Neural cell (in vitro differentiated cells): ENCODE data around the gene APBA3. TPM values are rescaled to one million over a fixed set of nuclear protein-coding genes. Genes with fewer than 3 reads are reported as not detected.

ENCODE experiments used
- H2AFZ ChIP-seq: fragments of 200-600, 300-800 bp; sonication (generic), shearing (Covaris generic); 2 replicates; pipeline ENCODE4 v1.6.0; 2014; ENCODE audit warnings: low read depth, mild to moderate bottlenecking, antibody characterized with exemption, low read length, moderate library complexity
- H3F3A ChIP-seq: fragments of 200-600 bp; shearing (Covaris generic); 2 replicates; pipeline ENCODE4 v1.6.1; 2016; ENCODE audit warnings: mild to moderate bottlenecking, moderate library complexity, mixed read lengths, antibody characterized with exemption, low read length; ENCODE audit not compliant: insufficient read depth, poor library complexity, severe bottlenecking
- H3K27ac ChIP-seq: fragments of 200-600, 300-800 bp; sonication (generic), shearing (Covaris generic); 2 replicates; pipeline ENCODE4 v1.5.1; 2014; ENCODE audit warnings: mild to moderate bottlenecking, low read length, moderate library complexity
- H3K27me3 ChIP-seq: fragments of 300-800, 200-600 bp; sonication (generic), shearing (Covaris generic); 2 replicates; pipeline ENCODE4 v1.6.0; 2014; ENCODE audit warnings: mild to moderate bottlenecking, low read depth, low read length, moderate library complexity; ENCODE audit not compliant: insufficient read depth
- H3K36me3 ChIP-seq: fragments of 300-800, 200-600 bp; sonication (generic), shearing (Covaris generic); 2 replicates; pipeline ENCODE4 v1.5.1; 2014; ENCODE audit warnings: mild to moderate bottlenecking, antibody characterized with exemption, low read length, moderate library complexity; ENCODE audit not compliant: insufficient read depth
- H3K4me2 ChIP-seq: fragments of 300-800, 200-600 bp; sonication (generic), shearing (Covaris generic); 2 replicates; pipeline ENCODE4 v1.6.0; 2014; ENCODE audit warnings: mild to moderate bottlenecking, low read length
- H3K4me3 ChIP-seq: fragments of 300-800, 200-600 bp; sonication (generic), shearing (Covaris generic); 2 replicates; pipeline ENCODE4 v1.5.1; 2014; ENCODE audit warnings: mild to moderate bottlenecking, low read length, moderate library complexity
- H3K79me2 ChIP-seq: fragments of 200-600 bp; shearing (Covaris generic); replicated peaks from 2 replicates; pipeline ENCODE4 v1.6.0; 2014; ENCODE audit warnings: mild to moderate bottlenecking, low read length, moderate library complexity; ENCODE audit not compliant: insufficient read depth
- H3K9ac ChIP-seq: fragments of 300-800, 200-600 bp; sonication (generic), shearing (Covaris generic); 2 replicates; pipeline ENCODE4 v1.6.1; 2016; ENCODE audit warnings: mild to moderate bottlenecking, low read length, mixed read lengths
- H3K9me2 ChIP-seq: fragments of 200-600 bp; shearing (Covaris generic); 2 replicates; pipeline ENCODE4 v1.6.1; 2016; ENCODE audit warnings: mild to moderate bottlenecking, low read length, mixed read lengths; ENCODE audit not compliant: insufficient read depth
- H3K9me3 ChIP-seq: fragments of 200-600, 300-800 bp; sonication (generic), shearing (Covaris generic); 2 replicates; pipeline ENCODE4 v1.6.1; 2016; ENCODE audit warnings: mild to moderate bottlenecking, mixed run types, low read length, moderate library complexity, mixed read lengths
- H4K20me1 ChIP-seq: fragments of 200-600 bp; shearing (Covaris generic); 2 replicates; pipeline ENCODE4 v1.6.1; 2016; ENCODE audit warnings: mild to moderate bottlenecking, mixed run types; ENCODE audit not compliant: insufficient read depth
- EP300 ChIP-seq: fragments of 450-650 bp; conservative IDR thresholded peaks from 2 replicates; pipeline ENCODE4 v1.6.1; 2014; ENCODE audit warnings: antibody characterized with exemption, mild to moderate bottlenecking, moderate library complexity; ENCODE audit not compliant: poor library complexity, severe bottlenecking
- EZH2 ChIP-seq: fragments of 200-600, 300-800 bp; shearing (Covaris generic), sonication (generic); IDR thresholded peaks from 2 replicates; pipeline ENCODE4 v1.6.1; 2014; ENCODE audit warnings: antibody characterized with exemption, low read length, borderline replicate concordance, mild to moderate bottlenecking; ENCODE audit not compliant: insufficient read depth, poor library complexity, severe bottlenecking
- MXI1 ChIP-seq: fragments of 450-650 bp; conservative IDR thresholded peaks from 2 replicates; pipeline ENCODE4 v1.6.1; 2014; ENCODE audit warnings: antibody characterized with exemption, mild to moderate bottlenecking; ENCODE audit not compliant: poor library complexity, severe bottlenecking
- POLR2AphosphoS5 ChIP-seq: IDR thresholded peaks from 2 replicates; pipeline ENCODE4 v1.6.1; 2012
- RAD21 ChIP-seq: fragments of 450-650 bp; conservative IDR thresholded peaks from 2 replicates; pipeline ENCODE4 v1.6.1; 2014; ENCODE audit warnings: antibody characterized with exemption, mild to moderate bottlenecking, moderate library complexity
- SMC3 ChIP-seq: fragments of 450-650 bp; conservative IDR thresholded peaks from 2 replicates; pipeline ENCODE4 v1.6.1; 2014; ENCODE audit warnings: antibody characterized with exemption, mild to moderate bottlenecking, moderate library complexity; ENCODE audit not compliant: poor library complexity
- TAF1 ChIP-seq: IDR thresholded peaks from 2 replicates; pipeline ENCODE4 v1.6.1; 2012; ENCODE audit warnings: low read depth
- polyA plus RNA-seq: library from polyadenylated mRNA; depleted of rRNA; stranded (reverse); fragments of >200 nt; gene quantifications from 2 replicates; pipeline ENCODE4 v1.2.3, GENCODE V29; 2014
- TF ChIP-seq, protein P1 (sequence below): fragments of 450-650 bp; IDR thresholded peaks from 2 replicates; pipeline ENCODE4 v1.5.1; 2014; ENCODE audit warnings: antibody characterized with exemption, mild to moderate bottlenecking, moderate library complexity; ENCODE audit not compliant: poor library complexity, severe bottlenecking
- TF ChIP-seq, protein P2 (sequence below): IDR thresholded peaks from 2 replicates; pipeline ENCODE4 v1.6.1; 2012; ENCODE audit warnings: borderline replicate concordance

APBA3 gene
- polyA plus RNA-seq, 1 donor from 2014 or later, result 37.1 TPM

- no peaks in the 10 kb centered on the region for H3K79me2 ChIP-seq
- H3K27me3 ChIP-seq, result peaks cover 34% of the 10 kb centered on the region
- no peak overlapping the region for H3K4me3 ChIP-seq
- H3K9ac ChIP-seq, result no peak overlapping the region
- H3F3A ChIP-seq, result no peaks in the 10 kb centered on the region
- TF ChIP-seq, protein P1, sequence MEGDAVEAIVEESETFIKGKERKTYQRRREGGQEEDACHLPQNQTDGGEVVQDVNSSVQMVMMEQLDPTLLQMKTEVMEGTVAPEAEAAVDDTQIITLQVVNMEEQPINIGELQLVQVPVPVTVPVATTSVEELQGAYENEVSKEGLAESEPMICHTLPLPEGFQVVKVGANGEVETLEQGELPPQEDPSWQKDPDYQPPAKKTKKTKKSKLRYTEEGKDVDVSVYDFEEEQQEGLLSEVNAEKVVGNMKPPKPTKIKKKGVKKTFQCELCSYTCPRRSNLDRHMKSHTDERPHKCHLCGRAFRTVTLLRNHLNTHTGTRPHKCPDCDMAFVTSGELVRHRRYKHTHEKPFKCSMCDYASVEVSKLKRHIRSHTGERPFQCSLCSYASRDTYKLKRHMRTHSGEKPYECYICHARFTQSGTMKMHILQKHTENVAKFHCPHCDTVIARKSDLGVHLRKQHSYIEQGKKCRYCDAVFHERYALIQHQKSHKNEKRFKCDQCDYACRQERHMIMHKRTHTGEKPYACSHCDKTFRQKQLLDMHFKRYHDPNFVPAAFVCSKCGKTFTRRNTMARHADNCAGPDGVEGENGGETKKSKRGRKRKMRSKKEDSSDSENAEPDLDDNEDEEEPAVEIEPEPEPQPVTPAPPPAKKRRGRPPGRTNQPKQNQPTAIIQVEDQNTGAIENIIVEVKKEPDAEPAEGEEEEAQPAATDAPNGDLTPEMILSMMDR, result no peak
- TF ChIP-seq EP300 (no peak), TAF1 (no peak), MXI1 (no peak), EZH2 (no peak), POLR2AphosphoS5 (no peak), RAD21 (no peak), SMC3 (no peak)
- TF ChIP-seq, protein P2, sequence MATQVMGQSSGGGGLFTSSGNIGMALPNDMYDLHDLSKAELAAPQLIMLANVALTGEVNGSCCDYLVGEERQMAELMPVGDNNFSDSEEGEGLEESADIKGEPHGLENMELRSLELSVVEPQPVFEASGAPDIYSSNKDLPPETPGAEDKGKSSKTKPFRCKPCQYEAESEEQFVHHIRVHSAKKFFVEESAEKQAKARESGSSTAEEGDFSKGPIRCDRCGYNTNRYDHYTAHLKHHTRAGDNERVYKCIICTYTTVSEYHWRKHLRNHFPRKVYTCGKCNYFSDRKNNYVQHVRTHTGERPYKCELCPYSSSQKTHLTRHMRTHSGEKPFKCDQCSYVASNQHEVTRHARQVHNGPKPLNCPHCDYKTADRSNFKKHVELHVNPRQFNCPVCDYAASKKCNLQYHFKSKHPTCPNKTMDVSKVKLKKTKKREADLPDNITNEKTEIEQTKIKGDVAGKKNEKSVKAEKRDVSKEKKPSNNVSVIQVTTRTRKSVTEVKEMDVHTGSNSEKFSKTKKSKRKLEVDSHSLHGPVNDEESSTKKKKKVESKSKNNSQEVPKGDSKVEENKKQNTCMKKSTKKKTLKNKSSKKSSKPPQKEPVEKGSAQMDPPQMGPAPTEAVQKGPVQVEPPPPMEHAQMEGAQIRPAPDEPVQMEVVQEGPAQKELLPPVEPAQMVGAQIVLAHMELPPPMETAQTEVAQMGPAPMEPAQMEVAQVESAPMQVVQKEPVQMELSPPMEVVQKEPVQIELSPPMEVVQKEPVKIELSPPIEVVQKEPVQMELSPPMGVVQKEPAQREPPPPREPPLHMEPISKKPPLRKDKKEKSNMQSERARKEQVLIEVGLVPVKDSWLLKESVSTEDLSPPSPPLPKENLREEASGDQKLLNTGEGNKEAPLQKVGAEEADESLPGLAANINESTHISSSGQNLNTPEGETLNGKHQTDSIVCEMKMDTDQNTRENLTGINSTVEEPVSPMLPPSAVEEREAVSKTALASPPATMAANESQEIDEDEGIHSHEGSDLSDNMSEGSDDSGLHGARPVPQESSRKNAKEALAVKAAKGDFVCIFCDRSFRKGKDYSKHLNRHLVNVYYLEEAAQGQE, result no peak
- no peaks in the 10 kb centered on the region for H3K9me2 ChIP-seq
- H3K27ac ChIP-seq, result no peak overlapping the region
- H2AFZ ChIP-seq, result no peak overlapping the region
- peaks cover 5% of the 10 kb centered on the region for H3K9me3 ChIP-seq
- H3K4me2 ChIP-seq, result no peak overlapping the region
- no peaks in the 10 kb centered on the region for H3K36me3 ChIP-seq
- H4K20me1 ChIP-seq, result no peaks in the 10 kb centered on the region
These were observed 22.4 kb upstream of the APBA3 start for GRCh38 chr19:3783660-3784584.

- H3K79me2 ChIP-seq, result no peaks in the 10 kb centered on the region
These were observed 21.4 kb upstream of the APBA3 start for GRCh38 chr19:3782903-3783302.

More at GRCh38 chr19:3782903-3783302, 21.4 kb upstream of the APBA3 start:
- Histone ChIP-seq H3K9me2 (no peaks in the 10 kb centered on the region), H3K9me3 (peaks cover 5% of the 10 kb centered on the region), H3K4me2 (no peak overlapping the region), H3F3A (no peaks in the 10 kb centered on the region), H2AFZ (no peak overlapping the region), H3K4me3 (no peak overlapping the region), H3K27ac (no peak overlapping the region), H3K36me3 (no peaks in the 10 kb centered on the region), H4K20me1 (no peaks in the 10 kb centered on the region), H3K27me3 (peaks cover 34% of the 10 kb centered on the region), H3K9ac (no peak overlapping the region)
- TF ChIP-seq POLR2AphosphoS5, result no peak
